Psoas muscle (tissue), 8 donors: ENCODE data around the gene LEMD1. TPM values are rescaled to one million over a fixed set of nuclear protein-coding genes. Genes with fewer than 3 reads are reported as not detected.

Source experiments
- ATAC-seq, 4 donors: fragments of 200-7000 bp; cut with Tn5 transposase; one replicate each; pipeline ENCODE4 v1.9.1; 2020; ENCODE audit warnings: moderate library complexity in 3 of 4, mild to moderate bottlenecking in 2 of 4
- DNase-seq, 2 donors: peaks; one replicate each; pipeline ENCODE4 v3.0.0-alpha.2; 2020
- H3K27ac ChIP-seq: fragments of 200-600 bp; one replicate; pipeline ENCODE4 v1.8.0; 2022
- H3K27me3 ChIP-seq, 3 donors: fragments of 200-600 bp in 1 of 3; one replicate each; pipeline versions ENCODE4 v1.6.1 to v1.8.0; 2013 to 2022; ENCODE audit warnings: low read length in 2 of 3, mild to moderate bottlenecking in 2 of 3, moderate library complexity in 1 of 3; ENCODE audit not compliant: insufficient read depth in 3 of 3
- H3K36me3 ChIP-seq, 2 donors: fragments of 200-600 bp in 1 of 2; one replicate each; pipeline versions ENCODE4 v1.6.1 to v1.8.0; 2013 to 2022; ENCODE audit warnings: low read depth in 1 of 2, mild to moderate bottlenecking in 1 of 2, moderate library complexity in 1 of 2; ENCODE audit not compliant: insufficient read depth in 1 of 2
- H3K4me1 ChIP-seq: fragments of 200-600 bp; one replicate; pipeline ENCODE4 v1.8.0; 2022
- H3K4me3 ChIP-seq: fragments of 200-600 bp; one replicate; pipeline ENCODE4 v1.8.0; 2022; ENCODE audit warnings: mild to moderate bottlenecking
- H3K9me3 ChIP-seq: fragments of 200-600 bp; one replicate; pipeline ENCODE4 v1.8.0; 2022
- WGBS, 3 donors: extraction: QIAGEN DNeasy Blood & Tissue Kit; methylation state at CpG; one replicate each; pipeline versions ENCODE4 v1.1.6 to v1.1.7; 2013; 5-methylcytosine and 5-hydroxymethylcytosine counted together
- intact Hi-C, 2 donors: fragments of 100-400 bp; cut with DNase I; formaldehyde crosslinking; loops; one replicate each; pipeline versions ENCODE4 v1.11.0 to v1.14.2; 2022
- polyA plus RNA-seq, 3 donors: library from polyadenylated mRNA; stranded (reverse); fragments of 200-250 nt; gene quantifications; one replicate each; pipeline ENCODE4 v1.2.3, GENCODE V29; 2013
- total RNA-seq, 4 donors: library from RNA; stranded (reverse); fragmentation: NEBNext Ultra II Directional in 2 of 4; extraction: Animal tissue kit (Norgen Biotek cat#: 25700) in 2 of 4; gene quantifications; one replicate each; pipeline versions ENCODE4 v1.2.1 to v1.2.4, GENCODE V29; 2021 to 2023
- TF ChIP-seq, protein P1 (sequence below): fragments of 200-600 bp; IDR thresholded peaks from one replicate; pipeline ENCODE4 v1.8.0; 2022; ENCODE audit warnings: antibody characterized with exemption
- donor health status: healthy with polysubstance abuse.
- donor health status: DM: no; HTN: no; CAD: no; lungs with moderate emphysema.
- donor health status: Bipolar disorder and iron deficiency.
- donor health status: healthy.
- donor health status: DM: yes; HTN: yes; CAD: no.
- donor health status: DM: no; HTN: no; CAD: no.
- donor health status: DM: no; HTN: no; CAD: no.
- donor health status: DM: yes; HTN: yes; CAD: no.

LEMD1 gene
- total and polyA plus RNA-seq, 7 donors, result not detected

- Histone ChIP-seq H3K9me3 (no peaks in the 10 kb centered on the region), H3K4me1 (peaks cover 12% of the 10 kb centered on the region), H3K36me3 (no peaks in the 10 kb centered on the region), H3K27me3 (peaks cover 0 to 73% (median 38%) of the 10 kb centered on the region in 3 donors), H3K4me3 (no peak overlapping the region), H3K27ac (no peak overlapping the region)
- DNase-seq, result no peak
- ATAC-seq, result no peak
- intact Hi-C loops, result no loop called here
- WGBS, 3 donors, result 23 to 28% (median 24%) methylated on average over 6 of the region's 6 CpGs
- TF ChIP-seq, protein P1, sequence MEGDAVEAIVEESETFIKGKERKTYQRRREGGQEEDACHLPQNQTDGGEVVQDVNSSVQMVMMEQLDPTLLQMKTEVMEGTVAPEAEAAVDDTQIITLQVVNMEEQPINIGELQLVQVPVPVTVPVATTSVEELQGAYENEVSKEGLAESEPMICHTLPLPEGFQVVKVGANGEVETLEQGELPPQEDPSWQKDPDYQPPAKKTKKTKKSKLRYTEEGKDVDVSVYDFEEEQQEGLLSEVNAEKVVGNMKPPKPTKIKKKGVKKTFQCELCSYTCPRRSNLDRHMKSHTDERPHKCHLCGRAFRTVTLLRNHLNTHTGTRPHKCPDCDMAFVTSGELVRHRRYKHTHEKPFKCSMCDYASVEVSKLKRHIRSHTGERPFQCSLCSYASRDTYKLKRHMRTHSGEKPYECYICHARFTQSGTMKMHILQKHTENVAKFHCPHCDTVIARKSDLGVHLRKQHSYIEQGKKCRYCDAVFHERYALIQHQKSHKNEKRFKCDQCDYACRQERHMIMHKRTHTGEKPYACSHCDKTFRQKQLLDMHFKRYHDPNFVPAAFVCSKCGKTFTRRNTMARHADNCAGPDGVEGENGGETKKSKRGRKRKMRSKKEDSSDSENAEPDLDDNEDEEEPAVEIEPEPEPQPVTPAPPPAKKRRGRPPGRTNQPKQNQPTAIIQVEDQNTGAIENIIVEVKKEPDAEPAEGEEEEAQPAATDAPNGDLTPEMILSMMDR, result no peak
These were observed 33.1 kb upstream of the LEMD1 start for GRCh38 chr1:205454903-205455335.

GRCh38 chr1:205453466-205453865 lies 31.6 kb upstream of the LEMD1 start:
- no peaks in the 10 kb centered on the region for H3K9me3 ChIP-seq
- DNase-seq, result no peak
- WGBS, 3 donors, result 39 to 42% (median 41%) methylated on average over 3 of the region's 3 CpGs
- no peak for ATAC-seq
- TF ChIP-seq, protein P1, result no peak
- H3K27me3 ChIP-seq, result peaks cover 0 to 59% (median 35%) of the 10 kb centered on the region in 3 donors
- peaks cover 12% of the 10 kb centered on the region for H3K4me1 ChIP-seq
- no peaks in the 10 kb centered on the region for H3K36me3 ChIP-seq
- no peak overlapping the region for H3K27ac ChIP-seq
- intact Hi-C loops, result no loop called here
- no peak overlapping the region for H3K4me3 ChIP-seq

DNA sequence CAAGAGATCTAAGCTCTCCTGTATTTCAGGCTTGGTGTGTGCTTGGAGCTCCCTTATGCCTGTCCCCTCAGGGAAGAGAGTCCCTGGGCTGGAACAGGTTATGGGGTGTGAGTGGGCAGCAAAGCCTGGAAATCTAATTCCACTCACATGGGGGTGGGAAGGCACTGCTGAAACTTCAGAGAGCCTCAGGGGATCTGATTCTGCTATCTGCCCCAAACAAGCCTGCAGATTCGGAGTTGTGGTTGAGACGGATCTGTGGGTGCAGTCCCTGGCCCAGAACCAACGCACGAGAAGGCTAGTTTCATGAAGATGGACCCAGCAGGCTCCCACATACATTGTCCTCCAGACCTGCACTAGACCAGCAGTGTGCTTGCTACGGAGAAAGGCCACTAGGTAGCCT lies 31.1 kb upstream of the LEMD1 start:
- Histone ChIP-seq H3K4me3 (no peak overlapping the region), H3K27ac (no peak overlapping the region), H3K27me3 (peaks cover 0 to 54% (median 35%) of the 10 kb centered on the region in 3 donors), H3K9me3 (no peaks in the 10 kb centered on the region), H3K36me3 (no peaks in the 10 kb centered on the region), H3K4me1 (peaks cover 12% of the 10 kb centered on the region)
- WGBS, 3 donors, result 66 to 78% (median 71%) methylated on average over 5 of the region's 5 CpGs
- intact Hi-C loops, result no loop called here
- ATAC-seq, result no peak
- DNase-seq, result no peak
- TF ChIP-seq, protein P1, result no peak

- TF ChIP-seq, protein P1, result no peak
- peaks cover 12% of the 10 kb centered on the region for H3K4me1 ChIP-seq
- DNase-seq (no peak), ATAC-seq (no peak)
- no peak overlapping the region for H3K27ac ChIP-seq
- intact Hi-C loops, result no loop called here
- H3K4me3 ChIP-seq, result no peak overlapping the region
- WGBS, 3 donors, result 57 to 68% (median 57%) methylated on average over 2 of the region's 2 CpGs
- H3K27me3 ChIP-seq, result peaks cover 0 to 50% (median 35%) of the 10 kb centered on the region in 3 donors
- no peaks in the 10 kb centered on the region for H3K36me3 ChIP-seq
- no peaks in the 10 kb centered on the region for H3K9me3 ChIP-seq
These were observed 30.5 kb upstream of the LEMD1 start for GRCh38 chr1:205452364-205452763.

DNA sequence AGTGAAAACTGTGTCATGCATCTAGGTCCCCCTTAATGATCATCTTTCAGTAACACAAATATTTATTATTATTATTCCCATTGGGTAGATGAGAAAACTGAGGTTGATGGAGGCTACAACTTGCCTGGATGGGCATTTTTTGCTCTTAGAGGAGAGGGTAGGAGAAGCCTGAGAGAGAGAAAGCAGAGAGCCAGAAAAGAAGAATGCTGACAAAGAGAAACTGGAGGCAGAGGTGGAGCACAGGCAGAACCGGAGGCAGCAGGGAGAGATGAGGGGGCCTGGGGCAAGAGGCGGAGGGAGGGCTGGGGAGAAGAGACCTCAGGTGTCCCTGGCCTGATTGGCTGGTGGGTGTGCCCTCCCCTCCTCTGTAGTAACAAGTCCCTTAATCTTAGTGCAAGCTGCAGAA lies 29.9 kb upstream of the LEMD1 start:
- H3K27ac ChIP-seq, result no peak overlapping the region
- H3K4me3 ChIP-seq, result no peak overlapping the region
- WGBS, 3 donors, result 57 to 64% (median 60%) methylated on average over 2 of the region's 2 CpGs
- peaks cover 0 to 44% (median 31%) of the 10 kb centered on the region in 3 donors for H3K27me3 ChIP-seq
- no peaks in the 10 kb centered on the region for H3K36me3 ChIP-seq
- H3K9me3 ChIP-seq, result no peaks in the 10 kb centered on the region
- intact Hi-C loops, result no loop called here
- TF ChIP-seq, protein P1, result no peak
- H3K4me1 ChIP-seq, result peaks cover 12% of the 10 kb centered on the region
- ATAC-seq (no peak), DNase-seq (no peak)
